Osteocyte (in vitro differentiated cells): ENCODE measurements around the gene CAMSAP1. TPM values are rescaled to one million over a fixed set of nuclear protein-coding genes. Genes with fewer than 3 reads are reported as not detected.

ENCODE experiments used
- DNase-seq: peaks from one replicate; pipeline ENCODE4 v3.0.0; 2021; ENCODE audit warnings: mixed read lengths; ENCODE audit not compliant: unreplicated experiment; ENCODE audit errors: extremely low spot score
- H3K27ac Mint-ChIP-seq: one replicate; pipeline ENCODE4 v1.8.0; 2021; ENCODE audit warnings: mild to moderate bottlenecking, mixed read lengths; ENCODE audit not compliant: unreplicated experiment
- H3K27me3 Mint-ChIP-seq: one replicate; pipeline ENCODE4 v1.8.0; 2021; ENCODE audit warnings: mixed read lengths; ENCODE audit not compliant: unreplicated experiment
- H3K36me3 Mint-ChIP-seq: one replicate; pipeline ENCODE4 v1.8.0; 2021; ENCODE audit warnings: mixed read lengths; ENCODE audit not compliant: unreplicated experiment
- H3K4me1 Mint-ChIP-seq: one replicate; pipeline ENCODE4 v1.8.0; 2021; ENCODE audit warnings: mixed read lengths; ENCODE audit not compliant: unreplicated experiment
- H3K4me3 Mint-ChIP-seq: one replicate; pipeline ENCODE4 v1.8.0; 2021; ENCODE audit warnings: mild to moderate bottlenecking, moderate library complexity, mixed read lengths; ENCODE audit not compliant: unreplicated experiment
- H3K9me3 Mint-ChIP-seq: one replicate; pipeline ENCODE4 v1.8.0; 2021; ENCODE audit warnings: mixed read lengths; ENCODE audit not compliant: unreplicated experiment
- total RNA-seq: library from RNA; stranded (reverse); gene quantifications from 2 replicates; pipeline ENCODE4 v1.2.1, GENCODE V29; 2021
- TF ChIP-seq, protein P1 (sequence below): fragments of 200-600 bp; sonication (generic); IDR thresholded peaks from 2 replicates; pipeline ENCODE4 v1.5.0; 2021; ENCODE audit warnings: antibody characterized with exemption, mild to moderate bottlenecking, moderate library complexity

CAMSAP1 gene
- total RNA-seq, 1 donor from 2014 or later: 34.4 TPM

DNA sequence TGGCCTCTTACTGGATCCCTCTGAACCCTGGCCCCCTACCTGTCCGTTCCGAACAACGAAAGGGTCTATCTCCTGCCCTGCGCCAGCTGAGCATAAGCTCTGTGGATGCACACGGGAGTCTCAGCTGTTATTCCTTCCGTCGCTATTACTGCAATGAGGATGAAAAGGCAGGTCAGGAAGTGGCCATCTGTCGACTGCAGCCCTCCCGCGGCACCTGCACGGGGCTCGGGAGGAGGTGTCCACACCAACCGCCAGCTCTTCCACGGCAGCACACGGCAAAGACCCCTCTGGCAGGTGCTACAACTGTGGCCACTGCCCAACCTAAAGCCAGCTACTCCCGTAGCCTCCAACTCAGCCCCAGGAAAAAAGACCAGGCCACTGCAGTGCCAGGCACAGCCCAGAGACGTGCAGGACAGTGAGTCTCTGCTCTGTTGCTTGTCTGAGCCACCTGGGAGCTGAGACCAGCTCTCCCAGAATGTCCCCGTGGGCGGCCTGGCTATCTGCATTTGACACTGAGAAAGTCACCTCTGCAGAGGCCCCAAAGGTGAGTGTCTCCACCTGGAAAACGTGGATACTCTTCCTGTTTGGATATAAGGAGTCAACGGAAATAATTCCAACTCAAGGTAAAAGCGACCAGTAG is 19.1 kb downstream of the CAMSAP1 start:
- DNase-seq: no peak
- H3K36me3 Mint-ChIP-seq: no peaks in the 10 kb centered on the region
- no peak overlapping the region for H3K27ac Mint-ChIP-seq
- no peak overlapping the region for H3K4me3 Mint-ChIP-seq
- H3K9me3 Mint-ChIP-seq: no peaks in the 10 kb centered on the region
- H3K4me1 Mint-ChIP-seq: peaks cover 64% of the 10 kb centered on the region
- TF ChIP-seq, protein P1, sequence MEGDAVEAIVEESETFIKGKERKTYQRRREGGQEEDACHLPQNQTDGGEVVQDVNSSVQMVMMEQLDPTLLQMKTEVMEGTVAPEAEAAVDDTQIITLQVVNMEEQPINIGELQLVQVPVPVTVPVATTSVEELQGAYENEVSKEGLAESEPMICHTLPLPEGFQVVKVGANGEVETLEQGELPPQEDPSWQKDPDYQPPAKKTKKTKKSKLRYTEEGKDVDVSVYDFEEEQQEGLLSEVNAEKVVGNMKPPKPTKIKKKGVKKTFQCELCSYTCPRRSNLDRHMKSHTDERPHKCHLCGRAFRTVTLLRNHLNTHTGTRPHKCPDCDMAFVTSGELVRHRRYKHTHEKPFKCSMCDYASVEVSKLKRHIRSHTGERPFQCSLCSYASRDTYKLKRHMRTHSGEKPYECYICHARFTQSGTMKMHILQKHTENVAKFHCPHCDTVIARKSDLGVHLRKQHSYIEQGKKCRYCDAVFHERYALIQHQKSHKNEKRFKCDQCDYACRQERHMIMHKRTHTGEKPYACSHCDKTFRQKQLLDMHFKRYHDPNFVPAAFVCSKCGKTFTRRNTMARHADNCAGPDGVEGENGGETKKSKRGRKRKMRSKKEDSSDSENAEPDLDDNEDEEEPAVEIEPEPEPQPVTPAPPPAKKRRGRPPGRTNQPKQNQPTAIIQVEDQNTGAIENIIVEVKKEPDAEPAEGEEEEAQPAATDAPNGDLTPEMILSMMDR: no peak
- no peaks in the 10 kb centered on the region for H3K27me3 Mint-ChIP-seq

DNA sequence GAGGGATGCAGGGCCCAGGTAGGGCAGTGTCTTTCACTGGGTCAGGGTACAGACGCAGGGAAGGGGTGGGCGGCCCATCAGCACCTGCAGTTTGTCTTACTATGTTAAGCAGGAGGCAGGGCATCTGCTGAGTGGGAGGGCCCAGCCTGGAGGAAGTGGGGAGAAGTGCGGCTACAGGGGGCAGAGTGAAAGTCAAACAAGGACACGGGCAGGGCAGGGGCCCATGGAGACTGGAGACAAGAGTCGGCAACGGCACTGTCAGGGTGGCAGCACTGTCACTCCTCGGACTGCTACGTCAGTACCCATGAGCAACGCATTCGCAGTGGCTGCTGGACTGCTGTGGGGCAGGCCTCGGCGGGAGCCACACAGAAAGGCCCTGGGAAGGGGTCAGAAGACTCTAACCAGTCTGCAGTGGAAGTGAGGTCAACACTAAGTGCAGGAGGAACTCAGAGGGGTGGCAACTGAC is 19.7 kb downstream of the CAMSAP1 start:
- DNase-seq: no peak
- TF ChIP-seq, protein P1: no peak
- H3K4me3 Mint-ChIP-seq: peak overlapping the region; percentile 19

DNA sequence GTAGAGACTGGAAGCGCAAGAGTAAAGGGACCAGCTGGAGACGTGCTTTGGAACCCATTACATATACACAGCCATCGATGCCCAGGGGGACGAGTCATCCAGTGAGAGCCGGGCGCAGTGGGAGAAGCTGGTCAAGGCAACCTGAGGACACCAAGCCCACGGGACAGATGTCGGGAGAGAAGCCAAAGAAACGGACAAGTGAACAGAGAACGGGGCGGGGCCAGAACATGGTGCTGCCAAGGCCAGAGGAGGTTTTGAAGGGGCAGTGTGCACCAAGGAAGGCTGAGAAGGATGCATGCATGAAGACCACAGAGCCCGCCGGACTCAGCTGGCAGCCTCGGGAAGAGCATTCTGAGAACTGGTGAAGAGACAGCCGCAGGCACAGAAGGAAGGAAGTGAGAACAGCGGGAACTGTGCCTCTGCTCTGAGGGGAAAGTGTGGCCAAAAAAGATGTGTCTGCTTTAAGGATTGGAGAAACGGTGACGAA is 20.3 kb downstream of the CAMSAP1 start:
- TF ChIP-seq, protein P1: no peak
- Mint-ChIP-seq H3K4me3 (peak overlapping the region; percentile 19), H3K27ac (peak overlapping the region; percentile 80), H3K27me3 (no peaks in the 10 kb centered on the region), H3K36me3 (peaks cover 2% of the 10 kb centered on the region), H3K9me3 (no peaks in the 10 kb centered on the region), H3K4me1 (peaks cover 61% of the 10 kb centered on the region)
- DNase-seq: no peak

More for the DNA sequence above, 19.7 kb downstream of the CAMSAP1 start:
- Mint-ChIP-seq H3K27me3 (no peaks in the 10 kb centered on the region), H3K36me3 (no peaks in the 10 kb centered on the region), H3K9me3 (no peaks in the 10 kb centered on the region), H3K4me1 (peaks cover 61% of the 10 kb centered on the region), H3K27ac (peak overlapping the region; percentile 80)

DNA sequence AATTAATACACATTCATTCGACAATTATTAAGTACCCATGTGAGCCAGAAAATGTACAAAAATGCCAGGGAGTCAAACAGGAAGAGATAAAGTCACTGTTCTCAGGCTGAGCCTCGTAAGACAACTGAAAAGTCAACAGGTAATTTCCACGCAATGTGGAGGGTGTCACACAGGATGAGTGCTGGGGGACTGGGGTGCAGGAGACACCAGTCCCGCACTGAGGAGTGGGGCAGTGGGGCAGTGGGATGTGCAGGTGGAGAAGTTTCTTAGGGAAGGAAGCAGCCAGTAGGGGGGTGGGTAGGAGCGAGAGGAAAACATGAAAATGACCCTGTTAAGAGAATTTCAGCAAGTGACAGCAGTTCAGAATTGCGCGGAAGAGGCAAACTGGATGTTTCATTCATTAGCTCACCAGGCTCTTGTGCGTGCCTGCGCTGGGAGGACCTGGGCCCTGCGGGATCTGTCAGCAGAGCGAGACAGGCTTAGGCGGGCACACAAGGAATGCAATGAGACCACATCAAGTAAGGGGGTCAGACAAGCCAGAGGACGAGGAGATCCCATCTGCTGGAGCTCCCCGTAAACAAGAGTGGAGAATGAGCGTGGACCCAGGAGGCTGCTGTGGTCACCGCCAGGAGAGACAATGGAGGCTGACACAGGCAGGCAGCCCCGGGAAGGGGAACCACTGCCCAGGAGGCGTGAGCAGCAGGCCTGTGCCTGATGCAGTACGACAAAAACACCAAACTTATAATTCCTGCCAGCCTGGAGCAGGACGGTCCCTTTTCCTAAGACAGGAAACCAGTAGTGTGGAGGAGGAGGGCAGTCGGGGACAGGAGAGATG is 21.0 kb downstream of the CAMSAP1 start:
- H3K36me3 Mint-ChIP-seq: peaks cover 3% of the 10 kb centered on the region
- DNase-seq: no peak
- H3K4me1 Mint-ChIP-seq: peaks cover 55% of the 10 kb centered on the region
- H3K4me3 Mint-ChIP-seq: no peak overlapping the region
- no peaks in the 10 kb centered on the region for H3K9me3 Mint-ChIP-seq
- TF ChIP-seq, protein P1: no peak
- peak overlapping the region; percentile 49 for H3K27ac Mint-ChIP-seq
- H3K27me3 Mint-ChIP-seq: no peaks in the 10 kb centered on the region
